Endothelial cell of umbilical vein (primary cell): ENCODE data around the gene ZNF618. TPM values are rescaled to one million over a fixed set of nuclear protein-coding genes. Genes with fewer than 3 reads are reported as not detected.

ENCODE experiments used
- BruUV-seq: library from RNA; stranded (reverse); fragments of 400-500 nt; replicated peaks from 2 replicates; lab custom pipeline; 2021; lab: Mats Ljungman, UMichigan
- CTCF ChIA-PET: fragments of 300-600, 350-600 bp; sonication (Branson Sonifier 250); formaldehyde crosslinking; loops from one replicate; lab custom pipeline; 2021; ENCODE audit warnings: antibody characterized with exemption, inconsistent platforms; lab: Charles Lee
- POLR2A ChIA-PET: fragments of 300-600, 350-600 bp; sonication (Branson Sonifier 250); formaldehyde crosslinking; loops from one replicate; lab custom pipeline; 2021; ENCODE audit warnings: antibody characterized with exemption, inconsistent platforms; lab: Charles Lee
- DNase-seq: peaks from one replicate; pipeline ENCODE4 v3.0.0-alpha.2; 2011; ENCODE audit warnings: low read depth, low spot score
- FAIRE-seq: peaks from 2 replicates; lab custom pipeline; 2011; peaks lifted over from hg19 to GRCh38; lab: Jason Lieb, UNC
- H2AFZ ChIP-seq: 2 replicates; pipeline ENCODE4 v1.6.0; 2012; ENCODE audit warnings: low read depth, low read length, control low read depth, inconsistent platforms
- H3K27ac ChIP-seq: 2 replicates; pipeline ENCODE4 v1.5.1; 2011; ENCODE audit warnings: low read depth, mild to moderate bottlenecking, control low read depth, low read length, moderate library complexity; ENCODE audit not compliant: insufficient read depth
- H3K27me3 ChIP-seq, 2 experiments: 2 replicates each; pipeline versions ENCODE4 v1.6.0 to v1.6.1; 2011; ENCODE audit warnings: low read length in 2 of 2, mixed read lengths in 1 of 2; ENCODE audit not compliant: control insufficient read depth in 2 of 2, insufficient read depth in 2 of 2
- H3K36me3 ChIP-seq, 2 experiments: 2 replicates in 1 of 2; 3 replicates in 1 of 2; pipeline ENCODE4 v1.5.1; 2011; ENCODE audit warnings: low read length in 2 of 2, mild to moderate bottlenecking in 1 of 2, moderate library complexity in 1 of 2; ENCODE audit not compliant: control insufficient read depth in 2 of 2, insufficient read depth in 2 of 2; ENCODE audit errors: extremely low read depth in 1 of 2
- H3K4me1 ChIP-seq: 3 replicates; pipeline ENCODE4 v1.5.1; 2011; ENCODE audit warnings: mild to moderate bottlenecking, low read length; ENCODE audit not compliant: control insufficient read depth, insufficient read depth; ENCODE audit errors: extremely low read depth
- H3K4me2 ChIP-seq: 2 replicates; pipeline ENCODE4 v1.6.1; 2011; ENCODE audit warnings: low read length, control low read depth, mixed read lengths; ENCODE audit not compliant: insufficient read depth
- H3K4me3 ChIP-seq, 3 experiments: fragments of 200-600 bp in 1 of 3; sonication (generic), shearing (Covaris generic) in 1 of 3; replicated peaks in 1 of 3; 2 replicates each; pipeline ENCODE4 v1.5.1; 2011 to 2016; ENCODE audit warnings: control low read depth in 3 of 3, low read length in 3 of 3, mild to moderate bottlenecking in 2 of 3, inconsistent platforms in 1 of 3, low read depth in 1 of 3, moderate library complexity in 1 of 3; ENCODE audit not compliant: insufficient read depth in 1 of 3
- H3K79me2 ChIP-seq: 2 replicates; pipeline ENCODE4 v1.6.0; 2012; ENCODE audit warnings: low read length, inconsistent platforms; ENCODE audit not compliant: control insufficient read depth, insufficient read depth
- H3K9ac ChIP-seq: replicated peaks from 2 replicates; pipeline ENCODE3; 2011; ENCODE audit warnings: low read length, control low read depth; ENCODE audit not compliant: insufficient read depth; ENCODE audit errors: extremely low read depth
- H3K9me1 ChIP-seq: replicated peaks from 3 replicates; pipeline ENCODE4 v1.6.0; 2011; ENCODE audit warnings: mild to moderate bottlenecking, low read length; ENCODE audit not compliant: control insufficient read depth, insufficient read depth; ENCODE audit errors: extremely low read depth
- H3K9me3 ChIP-seq: replicated peaks from 2 replicates; pipeline ENCODE4 v1.5.1; 2012; ENCODE audit warnings: low read length, inconsistent platforms; ENCODE audit not compliant: control insufficient read depth, insufficient read depth
- H4K20me1 ChIP-seq: replicated peaks from 2 replicates; pipeline ENCODE3; 2011; ENCODE audit warnings: mild to moderate bottlenecking, low read length; ENCODE audit not compliant: control insufficient read depth, insufficient read depth; ENCODE audit errors: extremely low read depth
- EZH2 ChIP-seq: IDR thresholded peaks from 2 replicates; pipeline ENCODE4 v1.6.1; 2012; ENCODE audit warnings: borderline replicate concordance, low read depth, mild to moderate bottlenecking, moderate library complexity, low read length, inconsistent platforms; ENCODE audit not compliant: severe bottlenecking
- FOS ChIP-seq: IDR thresholded peaks from 2 replicates; pipeline ENCODE4 v1.6.1; 2011; ENCODE audit warnings: mild to moderate bottlenecking, low read length, moderate library complexity, borderline replicate concordance; ENCODE audit not compliant: insufficient read depth
- GATA2 ChIP-seq: IDR thresholded peaks from 2 replicates; pipeline ENCODE4 v1.7.0; 2011; ENCODE audit warnings: low read depth, mild to moderate bottlenecking, moderate library complexity, mixed read lengths, low read length; ENCODE audit not compliant: insufficient read length, insufficient read depth
- JUN ChIP-seq: IDR thresholded peaks from 2 replicates; pipeline ENCODE4 v1.6.1; 2011; ENCODE audit warnings: borderline replicate concordance, low read depth; ENCODE audit not compliant: insufficient read length, insufficient read depth
- MYC ChIP-seq: IDR thresholded peaks from one replicate; pipeline ENCODE4 v1.6.1; 2011; ENCODE audit warnings: mild to moderate bottlenecking, low read depth, low read length
- POLR2A ChIP-seq: IDR thresholded peaks from 2 replicates; pipeline ENCODE4 v1.6.1; 2012; ENCODE audit warnings: low read depth, mild to moderate bottlenecking, control low read depth, low read length
- POLR2AphosphoS5 ChIP-seq: IDR thresholded peaks from 2 replicates; pipeline ENCODE4 v1.6.1; 2012; ENCODE audit warnings: low read depth, mild to moderate bottlenecking, control low read depth, low read length, moderate library complexity; ENCODE audit not compliant: insufficient read depth
- dilution Hi-C: fragments of 300-500 bp; cut with MboI; formaldehyde crosslinking; loops from one replicate; pipeline ENCODE4 v1.15.0; 2019; ENCODE audit warnings: low sequenced_read_pairs; ENCODE audit not compliant: extremely low pct_ligation_motif_present
- intact Hi-C: fragments of 100-400 bp; cut with micrococcal nuclease; formaldehyde crosslinking; loops from one replicate; pipeline ENCODE4 v1.10.0; 2022
- polyA plus RNA-seq, 4 experiments: library from polyadenylated mRNA; depleted of rRNA in 3 of 4; stranded (reverse) in 3 of 4; unstranded in 1 of 4; fragments of >200 nt; gene quantifications; 2 replicates each; pipeline versions ENCODE4 v1.2.1 to v1.2.3, GENCODE V29; 2011 to 2012; ENCODE audit warnings: missing spikeins in 1 of 4
- total RNA-seq: library from RNA; stranded (reverse); gene quantifications from 2 replicates; pipeline ENCODE4 v1.2.3, GENCODE V29; 2021
- TF ChIP-seq, protein P1 (sequence below): IDR thresholded peaks from 2 replicates; pipeline ENCODE4 v1.6.1; 2011; ENCODE audit not compliant: insufficient read depth, insufficient read length
- TF ChIP-seq, protein P2 (sequence below), 2 donors: IDR thresholded peaks; 1 replicate in 1 of 2; 2 replicates in 1 of 2; pipeline ENCODE4 v1.5.1; 2011; ENCODE audit warnings: low read length in 2 of 2, mild to moderate bottlenecking in 2 of 2, moderate library complexity in 2 of 2, control low read depth in 1 of 2, inconsistent platforms in 1 of 2, low read depth in 1 of 2; ENCODE audit not compliant: insufficient read depth in 1 of 2; ENCODE audit errors: extremely low read depth in 1 of 2

Gene ZNF618
- total and polyA plus RNA-seq, 2 donors (not counting 3 experiments of a cell fraction or from before 2014, with no cell fraction given), result 22.6 to 80.3 TPM

DNA sequence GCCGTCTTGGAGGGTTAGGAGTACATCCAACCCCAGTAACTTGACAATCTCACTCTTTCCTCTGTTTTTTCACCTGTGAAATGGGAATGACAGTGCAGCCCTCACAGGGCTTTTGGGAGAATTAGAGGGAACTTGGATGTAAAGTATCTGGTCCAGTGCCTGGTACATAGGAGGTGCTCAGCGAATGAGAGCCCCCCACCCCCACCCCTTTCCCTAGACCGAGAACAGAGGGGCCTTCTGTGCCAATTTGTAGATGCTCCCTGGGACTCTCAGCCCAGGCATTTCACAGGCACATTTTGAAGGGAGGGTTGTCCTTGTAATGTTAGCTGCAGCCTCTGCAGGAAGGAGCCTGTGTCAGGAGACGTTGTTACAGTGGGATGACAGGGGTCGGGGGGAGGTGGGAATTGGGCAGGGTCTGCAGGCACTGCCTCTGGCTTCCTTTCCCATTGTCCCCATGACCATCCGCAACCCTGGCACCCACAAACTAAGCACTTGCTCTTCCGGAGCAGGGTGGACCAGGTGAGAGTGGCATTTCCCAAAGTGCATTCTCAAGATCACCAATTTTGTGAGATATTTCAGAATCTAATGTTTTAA, 155.0 kb downstream of the ZNF618 start:
- Histone ChIP-seq H3K4me3 (no peak overlapping the region), H3K9me3 (no peaks in the 10 kb centered on the region), H3K27ac (no peak overlapping the region), H3K4me1 (peaks cover 6% of the 10 kb centered on the region), H3K79me2 (no peaks in the 10 kb centered on the region), H3K4me2 (no peak overlapping the region), H3K9me1 (no peaks in the 10 kb centered on the region), H3K9ac (no peak overlapping the region), H2AFZ (no peak overlapping the region), H3K36me3 (peaks cover 24 to 60% of the 10 kb centered on the region in 2 experiments), H3K27me3 (no peaks in the 10 kb centered on the region), H4K20me1 (no peaks in the 10 kb centered on the region)
- CTCF ChIA-PET, result no interaction called here
- FAIRE-seq (no peak), DNase-seq (no peak)
- BruUV-seq, result no TSS peak
- dilution Hi-C loops, result no loop called here
- TF ChIP-seq POLR2A (no peak), FOS (no peak), GATA2 (no peak), EZH2 (no peak), JUN (no peak), POLR2AphosphoS5 (no peak), MYC (no peak)
- TF ChIP-seq, protein P1, sequence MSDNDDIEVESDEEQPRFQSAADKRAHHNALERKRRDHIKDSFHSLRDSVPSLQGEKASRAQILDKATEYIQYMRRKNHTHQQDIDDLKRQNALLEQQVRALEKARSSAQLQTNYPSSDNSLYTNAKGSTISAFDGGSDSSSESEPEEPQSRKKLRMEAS, result no peak
- TF ChIP-seq, protein P2, sequence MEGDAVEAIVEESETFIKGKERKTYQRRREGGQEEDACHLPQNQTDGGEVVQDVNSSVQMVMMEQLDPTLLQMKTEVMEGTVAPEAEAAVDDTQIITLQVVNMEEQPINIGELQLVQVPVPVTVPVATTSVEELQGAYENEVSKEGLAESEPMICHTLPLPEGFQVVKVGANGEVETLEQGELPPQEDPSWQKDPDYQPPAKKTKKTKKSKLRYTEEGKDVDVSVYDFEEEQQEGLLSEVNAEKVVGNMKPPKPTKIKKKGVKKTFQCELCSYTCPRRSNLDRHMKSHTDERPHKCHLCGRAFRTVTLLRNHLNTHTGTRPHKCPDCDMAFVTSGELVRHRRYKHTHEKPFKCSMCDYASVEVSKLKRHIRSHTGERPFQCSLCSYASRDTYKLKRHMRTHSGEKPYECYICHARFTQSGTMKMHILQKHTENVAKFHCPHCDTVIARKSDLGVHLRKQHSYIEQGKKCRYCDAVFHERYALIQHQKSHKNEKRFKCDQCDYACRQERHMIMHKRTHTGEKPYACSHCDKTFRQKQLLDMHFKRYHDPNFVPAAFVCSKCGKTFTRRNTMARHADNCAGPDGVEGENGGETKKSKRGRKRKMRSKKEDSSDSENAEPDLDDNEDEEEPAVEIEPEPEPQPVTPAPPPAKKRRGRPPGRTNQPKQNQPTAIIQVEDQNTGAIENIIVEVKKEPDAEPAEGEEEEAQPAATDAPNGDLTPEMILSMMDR (IDR thresholded peaks at IDR 0.05; ENCODE audit: extremely low read depth in 1 of 2, insufficient read depth in 1 of 2, low read depth in 1 of 2, low read length in 2 of 2), result no peak
- POLR2A ChIA-PET, result no interaction called here
- intact Hi-C loops, result no loop called here
